ENCODE results near the gene ARHGAP10.
"Not testable (repeated sequence)": the region's sequence is repeated elsewhere in the genome, so short reads cannot be mapped to it uniquely, and the experiment has no call there.

ARHGAP10 gene

GRCh38 chr4:147862043-147862692 is 130.3 kb downstream of the ARHGAP10 start:
- DNase-seq = no peak

DNA sequence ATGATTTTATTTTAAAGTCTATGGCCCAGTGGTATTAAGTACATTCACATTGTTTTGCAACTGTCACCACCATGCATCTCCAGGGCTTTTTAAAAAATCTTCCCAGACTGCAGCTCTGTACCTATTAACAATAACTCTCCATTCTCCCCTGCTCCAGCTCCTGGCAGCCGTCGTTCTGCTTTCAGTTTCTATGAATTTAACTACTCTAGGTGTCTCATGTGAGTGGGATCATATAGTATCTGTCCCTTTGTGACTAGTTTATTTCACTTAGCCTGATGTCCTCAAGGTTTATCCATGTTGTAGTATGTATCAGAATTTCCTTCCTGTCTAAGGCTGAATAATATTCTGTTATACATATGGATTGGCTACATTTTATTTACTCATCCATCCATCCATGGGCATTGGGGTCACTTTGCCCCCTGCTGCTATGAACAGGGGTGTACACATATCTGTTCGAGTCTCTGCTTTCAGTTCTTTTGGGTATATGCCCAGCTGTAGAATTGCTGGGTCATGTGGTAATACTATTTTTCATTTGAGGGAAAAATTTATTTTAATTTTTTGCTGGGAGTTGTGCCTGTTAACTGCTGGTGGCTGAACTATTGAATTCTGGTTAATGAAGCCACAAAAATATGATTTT is 131.3 kb downstream of the ARHGAP10 start:
- no peak for DNase-seq

DNA sequence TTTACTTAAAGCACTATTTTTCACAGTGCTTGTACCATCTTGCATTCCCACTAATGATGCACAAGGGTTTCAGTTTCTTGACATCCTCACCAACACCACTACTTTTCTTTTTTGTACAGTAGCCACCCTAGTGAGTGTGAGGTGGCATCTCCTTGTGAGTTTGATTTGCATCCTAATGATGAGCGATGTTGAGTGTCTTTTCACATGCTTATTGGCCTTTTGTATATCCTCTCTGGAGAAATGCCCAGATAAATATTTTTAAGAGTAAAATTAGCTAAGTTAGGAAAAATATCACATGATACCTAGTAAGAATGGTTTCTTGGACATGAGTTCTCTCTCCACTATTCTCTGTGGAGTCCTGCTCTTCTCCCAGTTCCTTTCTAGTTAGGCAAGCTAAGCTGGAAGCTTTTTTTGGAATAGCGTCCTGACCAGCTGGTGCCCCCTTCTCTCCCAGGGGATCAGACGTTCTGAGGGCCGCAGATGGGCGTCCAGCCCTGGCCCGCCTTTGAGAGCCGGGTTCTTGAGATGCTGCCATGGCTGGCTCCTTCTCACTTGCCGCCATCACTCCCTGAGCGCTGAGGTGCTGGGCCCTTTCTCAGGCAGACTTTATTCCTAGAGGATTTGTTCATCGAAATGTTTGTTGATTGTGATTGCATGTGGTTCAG is 132.1 kb downstream of the ARHGAP10 start:
- DNase-seq = no peak

DNA sequence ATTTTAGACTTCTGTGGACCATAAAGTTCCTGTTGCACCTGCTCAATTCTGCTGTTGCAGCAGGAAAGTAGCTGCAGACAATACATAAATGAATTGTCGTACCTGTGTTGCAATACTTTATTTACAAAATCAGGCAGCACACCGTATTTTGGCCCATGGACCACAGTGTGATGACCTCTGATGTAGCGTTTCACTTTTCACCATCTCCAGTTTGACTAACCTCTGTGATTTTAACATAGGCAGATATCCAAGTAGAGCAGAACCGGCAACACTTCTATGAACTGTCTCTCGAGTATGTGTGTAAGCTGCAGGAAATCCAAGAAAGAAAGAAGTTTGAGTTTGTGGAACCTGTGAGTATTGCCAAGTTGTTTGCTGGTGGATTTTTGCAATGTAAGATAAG is 132.7 kb downstream of the ARHGAP10 start:
- DNase-seq = no peak

- no peak for DNase-seq
These were observed 134.0 kb downstream of the ARHGAP10 start for GRCh38 chr4:147865926-147866325.

DNA sequence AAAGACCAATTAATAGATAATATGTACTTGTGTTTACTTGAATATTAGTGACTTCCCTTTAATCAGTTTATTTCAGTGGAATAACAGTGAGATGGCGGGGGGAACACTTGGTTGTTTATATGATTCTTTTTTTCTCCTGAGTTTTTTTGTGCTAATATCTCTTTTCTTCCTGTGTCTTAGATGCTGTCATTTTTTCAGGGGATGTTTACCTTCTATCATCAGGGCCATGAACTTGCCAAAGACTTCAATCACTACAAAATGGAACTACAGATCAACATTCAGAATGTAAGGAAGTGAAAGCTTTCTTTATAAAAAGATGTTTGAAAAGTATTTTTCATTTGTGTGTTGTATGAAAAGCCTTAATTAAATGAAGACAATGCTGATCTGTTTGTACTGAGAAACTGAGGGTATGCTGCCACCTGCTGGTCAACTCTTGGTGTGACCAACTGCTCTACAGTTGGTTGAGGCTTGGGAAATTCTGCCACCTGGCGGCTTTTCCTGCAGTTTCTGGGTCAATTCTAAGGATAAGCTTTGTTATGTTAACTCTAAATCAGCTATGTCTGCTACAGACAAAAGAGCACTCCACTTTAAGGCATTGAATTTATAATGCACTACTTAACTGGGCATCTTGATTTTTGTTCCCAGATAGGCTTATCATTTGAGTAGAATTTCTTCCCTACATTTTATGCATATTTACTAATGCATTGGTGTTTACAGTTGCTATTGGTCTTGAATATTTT is 134.8 kb downstream of the ARHGAP10 start:
- peak; percentile 83 to 86 for DNase-seq

DNA sequence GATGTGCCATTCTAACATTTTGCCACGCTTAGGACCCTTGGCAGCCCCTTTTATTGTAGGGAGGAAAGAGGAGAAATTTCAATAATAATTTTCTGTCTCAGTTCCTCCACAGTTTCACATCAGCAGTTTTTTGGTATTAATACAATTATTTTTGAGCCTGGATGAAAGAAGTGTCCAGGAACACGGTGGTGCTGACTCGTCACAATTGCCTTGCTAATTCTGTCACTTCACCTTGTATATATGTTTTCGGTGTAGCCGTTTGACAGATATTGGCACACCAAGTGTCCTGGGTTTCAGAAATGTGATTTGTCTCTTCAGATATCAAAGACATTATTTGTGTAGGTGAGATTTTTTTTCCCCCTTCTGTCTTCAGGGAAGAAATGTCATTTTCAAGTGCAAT is 142.2 kb downstream of the ARHGAP10 start:
- DNase-seq = no peak

GRCh38 chr4:147877308-147877771 is 145.5 kb downstream of the ARHGAP10 start:
- DNase-seq = no peak

- no peak for DNase-seq
These were observed 147.8 kb downstream of the ARHGAP10 start for GRCh38 chr4:147879676-147880075.

DNA sequence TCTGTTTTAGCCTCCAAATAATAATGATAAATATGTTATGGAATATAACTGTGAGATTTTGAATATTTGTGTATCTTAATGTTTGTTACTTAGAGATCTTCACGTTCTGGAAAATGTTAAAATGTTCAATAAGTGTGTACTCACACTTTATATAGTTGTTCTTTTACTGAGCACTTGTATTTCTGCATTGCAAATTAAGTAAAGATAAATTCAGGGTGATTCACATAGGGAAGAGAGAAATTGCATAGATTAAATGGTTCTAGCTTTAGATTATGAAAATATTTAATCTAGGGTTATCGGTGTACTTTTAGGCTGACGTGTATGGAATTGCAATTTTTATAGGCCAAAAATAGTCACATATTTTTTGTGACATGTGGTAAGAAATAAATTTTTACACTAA is 148.6 kb downstream of the ARHGAP10 start:
- DNase-seq = no peak

- no peak for DNase-seq
These were observed 152.6 kb downstream of the ARHGAP10 start for GRCh38 chr4:147884536-147884935.

DNA sequence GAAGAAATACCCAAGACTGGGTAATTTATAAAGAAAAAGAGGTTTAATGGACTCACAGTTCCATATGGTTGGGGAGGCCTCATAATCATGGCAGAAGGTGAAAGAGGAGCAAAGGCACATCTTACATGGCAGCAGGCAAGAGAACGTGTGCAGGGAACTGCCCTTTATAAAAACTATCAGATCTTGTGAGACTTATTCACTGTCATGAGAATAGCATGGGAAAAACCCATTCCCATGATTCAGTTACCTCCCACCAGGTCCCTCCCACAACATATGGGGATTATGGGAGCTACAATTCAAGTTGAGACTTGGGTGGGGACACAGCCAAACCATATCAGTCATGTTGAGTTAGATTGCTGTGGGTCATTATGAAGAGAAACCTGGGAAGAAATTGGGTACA is 153.3 kb downstream of the ARHGAP10 start:
- not testable (repeated sequence) for DNase-seq

- no peak for DNase-seq
These were observed 159.7 kb downstream of the ARHGAP10 start for GRCh38 chr4:147891476-147892115.

DNA sequence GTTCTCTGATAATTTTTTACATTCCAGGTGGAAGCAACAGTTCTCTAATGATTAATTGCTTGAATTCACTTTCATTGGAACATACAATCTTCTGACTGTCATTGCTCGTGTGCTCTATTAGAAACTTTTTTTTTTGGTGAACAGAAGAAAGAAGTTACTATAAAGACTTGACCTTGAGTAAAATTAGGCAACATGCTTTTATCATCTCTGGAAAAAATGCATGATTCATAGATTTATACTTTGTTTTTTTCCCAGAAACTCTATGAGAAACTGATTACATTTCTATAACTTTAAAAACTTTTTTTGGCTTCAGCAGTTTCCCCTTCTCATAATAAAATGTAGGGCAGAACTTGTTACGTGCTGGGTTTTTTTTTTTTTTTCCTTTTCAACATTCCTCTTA is 167.6 kb downstream of the ARHGAP10 start:
- no peak for DNase-seq

- no peak for DNase-seq
These were observed 169.5 kb downstream of the ARHGAP10 start for GRCh38 chr4:147901388-147901787.

DNA sequence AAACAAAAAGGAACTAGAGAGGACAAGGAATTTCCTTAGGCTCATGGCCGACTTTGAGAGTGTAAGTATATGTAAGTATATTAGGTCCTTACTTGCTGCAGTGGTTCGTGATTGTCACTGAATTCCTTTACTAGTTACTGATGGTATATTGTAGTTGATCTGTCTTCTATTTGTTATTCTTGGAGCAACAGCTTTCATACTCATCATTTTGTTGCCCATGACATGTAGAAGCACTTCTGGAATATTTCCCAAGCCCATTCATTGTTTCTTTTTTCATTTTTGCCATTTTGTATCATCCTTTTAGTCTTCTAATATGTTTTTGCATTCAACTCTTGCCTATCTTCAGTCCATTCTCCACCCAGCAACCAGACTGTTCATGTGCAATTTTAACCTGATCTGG is 170.0 kb downstream of the ARHGAP10 start:
- DNase-seq = no peak

DNA sequence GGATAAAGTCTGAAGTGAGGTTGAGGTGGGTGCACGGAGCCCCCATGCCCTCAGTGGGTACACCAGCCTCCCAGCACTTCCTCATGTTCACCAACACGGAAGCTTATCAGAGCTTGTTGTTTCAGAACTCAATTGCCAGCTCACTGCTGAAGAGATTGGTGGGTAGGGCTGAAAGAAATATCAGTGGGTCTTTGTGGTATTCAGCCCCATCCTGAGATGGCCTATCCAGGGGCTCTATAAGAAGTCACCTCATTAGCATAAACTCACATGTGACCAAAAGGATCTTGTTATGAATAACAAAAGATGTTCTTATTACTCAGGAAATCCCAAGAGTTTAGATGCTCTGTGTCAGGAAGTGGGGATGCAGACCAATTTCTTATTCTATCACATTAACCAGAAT is 177.3 kb downstream of the ARHGAP10 start:
- no peak for DNase-seq

- DNase-seq = no peak
These were observed 178.4 kb downstream of the ARHGAP10 start for GRCh38 chr4:147910315-147910714.

GRCh38 chr4:147912106-147912505 is 180.2 kb downstream of the ARHGAP10 start:
- DNase-seq = not testable (repeated sequence)

DNA sequence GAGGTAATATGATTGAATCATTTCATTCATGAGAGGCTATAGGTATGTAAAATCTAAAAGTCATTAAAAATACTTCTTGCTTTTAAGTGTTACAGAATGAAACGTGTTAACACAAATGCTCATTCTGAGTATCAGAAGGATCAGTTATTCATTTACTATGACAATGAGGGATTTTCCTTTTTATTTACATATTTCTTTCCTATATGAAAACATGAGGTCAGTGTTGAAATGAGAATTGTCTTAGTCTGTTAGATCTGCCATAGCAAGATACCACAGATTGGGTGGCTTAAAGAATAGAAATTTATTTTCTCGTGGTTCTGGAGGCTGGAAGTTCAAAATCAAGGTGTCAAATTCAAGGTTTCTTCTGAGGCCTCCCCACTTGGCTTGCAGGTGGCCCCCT is 181.2 kb downstream of the ARHGAP10 start:
- no peak for DNase-seq

- DNase-seq = no peak
These were observed 184.5 kb downstream of the ARHGAP10 start for GRCh38 chr4:147916351-147916750.

- DNase-seq = no peak
These were observed 191.5 kb downstream of the ARHGAP10 start for GRCh38 chr4:147923381-147923780.

DNA sequence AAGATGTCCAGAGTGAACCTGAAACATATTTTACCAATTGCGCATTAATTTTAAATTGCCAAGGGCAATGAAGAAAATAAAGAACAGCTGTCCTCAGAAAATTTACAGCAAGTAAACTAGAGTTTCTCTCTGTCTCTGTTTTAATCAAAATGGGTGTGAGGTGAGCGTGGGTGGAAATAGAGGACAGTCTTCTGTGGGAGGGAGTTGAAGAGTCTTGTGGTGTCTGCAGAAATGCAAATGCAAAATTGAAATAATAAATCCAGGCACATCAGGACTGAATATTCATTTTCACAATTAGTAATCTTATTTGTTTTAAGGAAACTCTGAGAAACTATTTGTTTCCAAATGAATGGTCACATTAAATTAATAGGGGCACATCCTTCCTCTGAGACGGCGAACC is 192.0 kb downstream of the ARHGAP10 start:
- no peak for DNase-seq
